Measurements from ENCODE around the gene AIFM3.

AIFM3 gene

DNA sequence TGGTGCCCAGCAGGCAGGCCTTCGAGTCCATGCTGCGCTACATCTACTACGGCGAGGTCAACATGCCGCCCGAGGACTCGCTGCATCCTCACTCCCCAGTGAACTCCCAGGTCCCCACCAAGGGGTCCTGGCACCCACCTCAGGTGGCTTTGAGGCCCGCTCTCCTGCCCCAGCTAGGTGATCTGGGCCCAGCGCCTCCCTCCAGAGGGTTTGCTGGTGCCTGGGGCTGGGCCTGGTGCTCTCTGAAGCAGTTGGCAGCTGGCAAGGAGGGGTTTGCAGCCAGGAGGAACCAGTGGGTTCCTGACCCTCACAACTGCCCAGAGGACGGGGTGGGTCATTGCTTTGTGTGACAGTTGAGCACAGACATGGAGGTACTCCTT lies 29.0 kb downstream of the AIFM3 start:
- Histone ChIP-seq H3K27me3 (ENCODE audit: control insufficient read depth in 1 of 2, insufficient read depth in 2 of 2, low read length in 2 of 2) (no peaks in the 10 kb centered on the region), H3K4me3 (ENCODE audit: low read depth in 1 of 2, low read length in 2 of 2) (no peak overlapping the region), H3K36me3 (ENCODE audit: control insufficient read depth in 1 of 2, insufficient read depth in 2 of 2, low read length in 2 of 2) (peaks cover 18 to 80% of the 10 kb centered on the region in 2 donors), H3K9me3 (ENCODE audit: control insufficient read depth in 1 of 2, low read length in 2 of 2) (no peaks in the 10 kb centered on the region), H3K9ac (ENCODE audit: low read depth in 1 of 2, low read length in 2 of 2) (no peak overlapping the region), H3K4me1 (ENCODE audit: control insufficient read depth in 1 of 2, insufficient read depth in 2 of 2, low read length in 2 of 2) (peaks cover 12 to 16% of the 10 kb centered on the region in 2 donors), H3K27ac (ENCODE audit: low read depth, low read length) (no peak overlapping the region)

DNA sequence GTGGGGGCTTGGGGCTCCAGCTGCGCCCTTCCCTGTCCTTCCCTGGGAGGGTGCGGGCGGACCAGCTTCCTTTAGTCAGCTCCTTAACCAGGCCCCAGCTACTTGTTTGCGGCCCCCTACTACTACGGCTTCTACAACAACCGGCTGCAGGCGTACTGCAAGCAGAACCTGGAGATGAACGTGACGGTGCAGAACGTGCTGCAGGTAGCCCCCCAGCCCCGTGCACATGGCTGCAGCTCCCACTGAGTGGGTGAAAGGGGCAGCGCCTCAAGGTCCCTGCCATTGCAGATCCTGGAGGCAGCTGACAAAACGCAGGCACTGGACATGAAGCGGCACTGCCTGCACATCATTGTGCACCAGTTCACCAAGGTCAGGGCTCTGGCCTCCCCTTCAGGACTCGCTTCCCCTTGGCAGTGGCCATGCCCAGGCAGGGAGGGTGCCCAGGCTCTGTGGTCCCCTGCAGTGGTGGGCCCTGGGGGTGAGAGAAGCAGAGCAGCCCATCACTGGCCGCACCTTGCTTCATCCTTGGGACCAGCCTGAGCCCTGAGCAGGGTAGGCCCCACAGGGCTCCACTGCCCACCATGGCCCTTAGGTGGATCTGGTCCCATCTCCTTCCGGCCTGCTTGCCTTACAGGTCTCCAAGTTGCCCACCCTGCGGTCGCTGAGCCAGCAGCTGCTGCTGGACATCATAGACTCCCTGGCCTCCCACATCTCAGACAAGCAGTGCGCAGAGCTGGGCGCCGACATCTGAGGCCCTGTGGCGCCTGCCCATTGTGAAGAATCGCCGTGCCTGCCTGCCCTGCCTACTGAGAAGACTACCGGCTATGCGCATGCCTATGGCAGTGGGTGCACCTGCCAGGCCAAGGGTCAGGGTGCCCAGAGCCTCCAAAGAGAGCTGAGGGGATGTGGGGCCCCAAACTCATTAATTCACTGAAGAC lies 29.8 kb downstream of the AIFM3 start:
- H3K9me3 ChIP-seq (ENCODE audit: control insufficient read depth in 1 of 2, low read length in 2 of 2) = no peaks in the 10 kb centered on the region
- H3K27ac ChIP-seq (ENCODE audit: low read depth, low read length) = no peak overlapping the region
- H3K27me3 ChIP-seq (ENCODE audit: control insufficient read depth in 1 of 2, insufficient read depth in 2 of 2, low read length in 2 of 2) = no peaks in the 10 kb centered on the region
- peaks cover 15 to 71% of the 10 kb centered on the region in 2 donors for H3K36me3 ChIP-seq (ENCODE audit: control insufficient read depth in 1 of 2, insufficient read depth in 2 of 2, low read length in 2 of 2)
- no peak overlapping the region for H3K4me3 ChIP-seq (ENCODE audit: low read depth in 1 of 2, low read length in 2 of 2)
- peaks cover 12 to 22% of the 10 kb centered on the region in 2 donors for H3K4me1 ChIP-seq (ENCODE audit: control insufficient read depth in 1 of 2, insufficient read depth in 2 of 2, low read length in 2 of 2)
- H3K9ac ChIP-seq (ENCODE audit: low read depth in 1 of 2, low read length in 2 of 2) = no peak overlapping the region

DNA sequence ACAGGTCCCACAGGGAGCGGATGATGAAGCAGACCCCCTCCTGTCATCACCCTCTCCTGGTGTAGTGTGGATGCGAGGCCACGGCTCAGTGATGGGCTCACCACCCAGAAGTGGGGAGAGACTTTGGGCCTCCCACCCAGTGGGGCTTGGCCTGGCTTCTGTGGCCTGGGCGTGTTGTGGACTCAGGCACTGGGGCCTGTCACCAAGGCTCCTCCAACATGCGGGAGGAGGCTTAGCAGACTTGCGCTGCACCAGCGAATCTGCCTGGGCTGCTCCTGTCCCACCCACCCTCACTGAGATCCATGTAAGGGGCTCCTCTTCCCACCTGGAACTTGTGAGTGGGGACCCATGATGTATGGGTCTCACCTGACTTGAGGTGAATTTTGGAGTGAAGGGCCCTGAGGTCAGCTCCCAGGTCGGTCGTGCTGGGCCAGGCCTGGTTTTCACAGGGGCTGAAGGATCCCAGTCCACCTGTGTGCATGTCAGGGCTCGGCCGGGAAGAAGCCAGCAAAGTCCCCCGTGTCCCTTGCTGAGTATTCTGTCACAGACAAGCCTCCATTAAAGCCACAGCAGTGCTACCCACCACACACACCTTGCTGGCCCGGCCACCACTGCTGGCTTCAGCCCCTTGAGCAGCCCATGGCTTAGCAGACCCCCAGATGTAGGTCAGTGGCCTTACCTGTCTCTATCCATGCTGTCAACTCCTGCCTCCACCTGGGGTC lies 30.6 kb downstream of the AIFM3 start:
- H3K9me3 ChIP-seq (ENCODE audit: control insufficient read depth in 1 of 2, low read length in 2 of 2) = no peaks in the 10 kb centered on the region
- H3K36me3 ChIP-seq (ENCODE audit: control insufficient read depth in 1 of 2, insufficient read depth in 2 of 2, low read length in 2 of 2) = peaks cover 8 to 63% of the 10 kb centered on the region in 2 donors
- H3K27me3 ChIP-seq (ENCODE audit: control insufficient read depth in 1 of 2, insufficient read depth in 2 of 2, low read length in 2 of 2) = no peaks in the 10 kb centered on the region
- H3K9ac ChIP-seq (ENCODE audit: low read depth in 1 of 2, low read length in 2 of 2) = no peak overlapping the region
- H3K4me1 ChIP-seq (ENCODE audit: control insufficient read depth in 1 of 2, insufficient read depth in 2 of 2, low read length in 2 of 2) = peaks cover 12 to 23% of the 10 kb centered on the region in 2 donors
- H3K27ac ChIP-seq (ENCODE audit: low read depth, low read length) = no peak overlapping the region
- no peak overlapping the region for H3K4me3 ChIP-seq (ENCODE audit: low read depth in 1 of 2, low read length in 2 of 2)

DNA sequence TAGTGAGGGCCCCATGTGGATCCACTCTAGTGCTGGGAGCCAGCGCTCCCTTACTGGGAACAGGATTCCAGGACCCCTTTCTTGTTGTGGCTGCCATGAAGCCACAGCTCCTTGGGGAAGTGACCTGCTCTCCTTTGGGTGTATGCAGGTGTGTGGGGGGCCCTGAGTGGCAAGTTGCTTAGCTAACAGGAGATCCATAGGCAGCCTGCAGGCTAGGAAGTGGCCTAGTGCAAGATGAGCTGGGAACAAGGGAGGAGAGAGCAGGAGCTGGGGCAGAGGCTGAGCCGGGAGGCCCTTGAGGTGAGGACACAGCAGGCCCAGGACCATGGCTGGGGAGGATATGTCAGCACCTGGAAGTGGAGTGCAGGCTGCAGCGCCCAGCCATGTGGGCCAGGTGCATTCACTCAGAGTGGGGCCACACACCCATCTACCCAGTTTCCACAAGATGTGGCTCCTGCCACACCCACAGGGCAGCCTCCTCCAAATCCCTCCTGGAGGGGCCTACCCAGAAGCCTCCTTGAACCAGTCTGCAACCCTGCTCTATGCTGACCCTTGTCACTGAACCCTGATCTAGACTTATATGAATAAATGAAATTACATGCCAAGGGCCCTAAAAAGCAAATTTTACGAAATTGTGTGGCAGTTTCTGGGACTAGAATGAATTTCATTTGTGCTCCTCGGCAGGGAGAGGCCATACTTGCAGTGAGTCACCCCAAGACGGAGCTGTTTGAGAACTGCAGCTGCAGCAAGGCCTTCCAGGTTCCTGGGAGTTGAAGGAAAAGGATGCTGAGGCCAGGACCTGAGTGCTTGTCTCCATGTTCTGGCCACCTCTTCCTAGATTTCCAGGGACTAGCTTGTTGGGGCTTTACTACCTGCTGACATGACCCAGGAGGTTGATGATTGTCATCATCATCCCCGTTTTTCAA lies 31.6 kb downstream of the AIFM3 start:
- H3K36me3 ChIP-seq (ENCODE audit: control insufficient read depth in 1 of 2, insufficient read depth in 2 of 2, low read length in 2 of 2) = peaks cover 5 to 53% of the 10 kb centered on the region in 2 donors
- no peak overlapping the region for H3K9ac ChIP-seq (ENCODE audit: low read depth in 1 of 2, low read length in 2 of 2)
- peaks cover 22 to 32% of the 10 kb centered on the region in 2 donors for H3K4me1 ChIP-seq (ENCODE audit: control insufficient read depth in 1 of 2, insufficient read depth in 2 of 2, low read length in 2 of 2)
- H3K4me3 ChIP-seq (ENCODE audit: low read depth in 1 of 2, low read length in 2 of 2) = no peak overlapping the region
- no peaks in the 10 kb centered on the region for H3K9me3 ChIP-seq (ENCODE audit: control insufficient read depth in 1 of 2, low read length in 2 of 2)
- H3K27ac ChIP-seq (ENCODE audit: low read depth, low read length) = no peak overlapping the region
- H3K27me3 ChIP-seq (ENCODE audit: control insufficient read depth in 1 of 2, insufficient read depth in 2 of 2, low read length in 2 of 2) = no peaks in the 10 kb centered on the region

DNA sequence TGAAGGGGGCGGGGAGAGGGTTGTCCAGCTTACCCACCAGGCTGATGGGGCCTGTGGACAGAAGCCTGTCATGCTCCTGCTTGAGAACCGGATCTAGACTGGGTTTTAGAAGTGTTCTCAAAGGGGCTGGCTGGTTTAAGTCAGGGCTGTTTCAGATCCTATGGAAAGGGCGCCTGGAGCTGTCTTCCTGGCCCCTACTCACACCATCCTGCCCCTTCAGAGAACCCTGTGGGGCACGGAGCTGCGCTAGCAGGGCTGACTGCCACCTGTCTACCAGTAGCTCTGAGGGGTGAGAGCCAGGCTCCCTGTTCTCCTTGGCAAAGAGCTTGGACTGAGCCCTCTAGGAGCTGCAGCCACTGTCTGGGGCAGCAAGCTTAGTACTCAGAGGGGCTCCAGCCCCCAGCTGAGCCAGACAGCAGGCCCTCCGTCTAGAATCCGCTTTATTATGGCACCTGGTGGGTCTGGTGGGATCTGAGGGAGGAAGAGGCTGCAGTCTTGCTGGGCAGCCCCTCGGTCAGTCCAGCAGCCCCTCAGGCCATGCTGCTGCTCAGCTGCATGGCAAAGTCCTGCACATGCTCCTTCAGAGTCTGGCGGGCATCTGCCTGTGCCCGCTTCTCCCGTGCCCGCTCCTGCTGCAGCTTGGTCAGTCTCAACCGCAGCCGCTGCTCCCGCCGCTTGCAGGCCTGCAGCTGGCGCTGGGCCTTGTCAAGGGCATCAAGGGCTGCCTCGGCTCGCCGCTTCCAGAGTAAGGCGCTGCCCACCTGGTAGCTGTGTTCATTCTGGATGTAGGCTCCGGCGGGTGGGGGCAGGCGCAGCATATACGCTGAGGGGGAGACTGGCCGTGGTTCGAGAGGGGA lies 32.5 kb downstream of the AIFM3 start:
- Histone ChIP-seq H3K27ac (ENCODE audit: low read depth, low read length) (no peak overlapping the region), H3K4me3 (ENCODE audit: low read depth in 1 of 2, low read length in 2 of 2) (no peak overlapping the region), H3K9ac (ENCODE audit: low read depth in 1 of 2, low read length in 2 of 2) (no peak overlapping the region)

DNA sequence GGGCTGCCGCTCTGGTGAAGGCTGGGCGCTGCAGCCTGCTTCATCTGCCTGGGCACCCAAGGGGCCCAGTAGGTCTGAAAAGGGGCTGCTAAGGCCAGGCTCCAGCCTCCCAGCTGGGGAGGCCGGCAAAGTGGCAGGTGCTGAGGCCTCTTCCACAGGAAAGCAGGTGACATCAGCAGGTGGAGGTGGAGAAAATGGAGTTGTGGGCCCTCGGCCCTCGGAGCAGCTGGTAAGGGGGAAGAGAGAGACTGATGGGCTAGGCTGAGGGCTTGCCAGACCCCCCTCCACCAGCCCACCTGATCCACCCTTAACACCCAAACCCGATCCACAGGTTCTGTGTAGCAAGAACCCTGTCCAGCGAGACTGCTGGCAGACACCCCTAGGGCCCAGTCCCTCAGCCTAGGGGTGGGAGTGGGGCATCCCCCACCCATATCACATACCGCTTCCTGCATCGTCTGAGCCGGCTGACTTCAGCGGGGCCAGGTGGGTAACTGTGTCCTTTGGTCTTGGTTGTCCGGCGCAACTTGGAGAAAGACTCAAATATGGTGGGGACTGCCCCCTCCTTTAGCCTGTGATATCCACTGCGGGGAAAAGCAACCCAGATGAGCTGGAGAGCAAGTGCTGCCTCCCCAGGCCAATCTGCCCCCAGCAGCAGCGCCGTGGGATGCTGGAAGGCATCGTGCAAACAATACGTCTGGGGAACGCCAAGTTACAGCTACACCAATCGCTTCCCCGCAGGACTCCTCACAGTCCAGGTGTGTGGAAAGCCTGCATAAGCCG lies 33.3 kb downstream of the AIFM3 start:
- peak overlapping the region; percentile 93 to 94 for H3K9ac ChIP-seq (ENCODE audit: low read depth in 1 of 2, low read length in 2 of 2)
- no peak overlapping the region for H3K27ac ChIP-seq (ENCODE audit: low read depth, low read length)
- H3K9me3 ChIP-seq (ENCODE audit: control insufficient read depth in 1 of 2, low read length in 2 of 2) = no peaks in the 10 kb centered on the region
- H3K4me3 ChIP-seq (ENCODE audit: low read depth in 1 of 2, low read length in 2 of 2) = peak overlapping the region; percentile 89 to 93
- H3K36me3 ChIP-seq (ENCODE audit: control insufficient read depth in 1 of 2, insufficient read depth in 2 of 2, low read length in 2 of 2) = peaks cover 5 to 42% of the 10 kb centered on the region in 2 donors
- peaks cover 25 to 36% of the 10 kb centered on the region in 2 donors for H3K4me1 ChIP-seq (ENCODE audit: control insufficient read depth in 1 of 2, insufficient read depth in 2 of 2, low read length in 2 of 2)
- H3K27me3 ChIP-seq (ENCODE audit: control insufficient read depth in 1 of 2, insufficient read depth in 2 of 2, low read length in 2 of 2) = no peaks in the 10 kb centered on the region

More for the DNA sequence above, 32.5 kb downstream of the AIFM3 start:
- Histone ChIP-seq H3K4me1 (ENCODE audit: control insufficient read depth in 1 of 2, insufficient read depth in 2 of 2, low read length in 2 of 2) (peaks cover 25 to 36% of the 10 kb centered on the region in 2 donors), H3K36me3 (ENCODE audit: control insufficient read depth in 1 of 2, insufficient read depth in 2 of 2, low read length in 2 of 2) (peaks cover 5 to 47% of the 10 kb centered on the region in 2 donors), H3K9me3 (ENCODE audit: control insufficient read depth in 1 of 2, low read length in 2 of 2) (no peaks in the 10 kb centered on the region), H3K27me3 (ENCODE audit: control insufficient read depth in 1 of 2, insufficient read depth in 2 of 2, low read length in 2 of 2) (no peaks in the 10 kb centered on the region)

DNA sequence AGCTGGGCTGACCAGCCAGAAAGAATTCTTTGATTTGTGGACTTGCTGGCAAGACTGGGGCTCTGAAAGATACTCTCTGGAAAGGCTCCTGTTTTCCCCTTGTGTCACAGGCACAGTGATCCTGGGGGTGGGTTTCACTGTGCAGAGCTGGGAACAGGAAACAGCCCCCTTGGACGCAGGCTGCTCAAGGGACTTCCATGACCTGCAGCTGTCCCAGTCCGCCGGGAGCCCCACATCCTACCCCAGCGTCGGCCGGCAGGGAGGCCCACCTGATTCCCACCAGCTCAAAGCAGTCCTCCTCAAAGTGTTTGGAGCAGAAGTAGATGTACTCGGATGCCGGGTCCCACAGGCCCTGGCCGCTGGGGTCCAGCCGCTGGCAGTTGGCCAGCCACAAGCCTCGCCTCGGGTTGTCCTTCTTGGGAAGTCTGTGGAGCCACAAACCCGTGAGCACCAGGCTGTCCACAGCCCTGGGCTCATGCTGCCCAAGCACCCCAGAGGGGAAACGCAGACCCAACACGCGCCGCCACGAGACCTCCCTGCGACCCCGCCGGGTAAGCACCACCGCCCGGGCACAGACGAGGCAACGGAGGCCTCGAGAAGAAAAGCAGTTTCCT lies 34.0 kb downstream of the AIFM3 start:
- Histone ChIP-seq H3K9me3 (ENCODE audit: control insufficient read depth in 1 of 2, low read length in 2 of 2) (no peaks in the 10 kb centered on the region), H3K27me3 (ENCODE audit: control insufficient read depth in 1 of 2, insufficient read depth in 2 of 2, low read length in 2 of 2) (no peaks in the 10 kb centered on the region), H3K27ac (ENCODE audit: low read depth, low read length) (peak overlapping the region; percentile 99), H3K4me1 (ENCODE audit: control insufficient read depth in 1 of 2, insufficient read depth in 2 of 2, low read length in 2 of 2) (peaks cover 25 to 36% of the 10 kb centered on the region in 2 donors), H3K9ac (ENCODE audit: low read depth in 1 of 2, low read length in 2 of 2) (peak overlapping the region; percentile 93 to 94), H3K36me3 (ENCODE audit: control insufficient read depth in 1 of 2, insufficient read depth in 2 of 2, low read length in 2 of 2) (peaks cover 4 to 39% of the 10 kb centered on the region in 2 donors), H3K4me3 (ENCODE audit: low read depth in 1 of 2, low read length in 2 of 2) (peak overlapping the region; percentile 89 to 93)

DNA sequence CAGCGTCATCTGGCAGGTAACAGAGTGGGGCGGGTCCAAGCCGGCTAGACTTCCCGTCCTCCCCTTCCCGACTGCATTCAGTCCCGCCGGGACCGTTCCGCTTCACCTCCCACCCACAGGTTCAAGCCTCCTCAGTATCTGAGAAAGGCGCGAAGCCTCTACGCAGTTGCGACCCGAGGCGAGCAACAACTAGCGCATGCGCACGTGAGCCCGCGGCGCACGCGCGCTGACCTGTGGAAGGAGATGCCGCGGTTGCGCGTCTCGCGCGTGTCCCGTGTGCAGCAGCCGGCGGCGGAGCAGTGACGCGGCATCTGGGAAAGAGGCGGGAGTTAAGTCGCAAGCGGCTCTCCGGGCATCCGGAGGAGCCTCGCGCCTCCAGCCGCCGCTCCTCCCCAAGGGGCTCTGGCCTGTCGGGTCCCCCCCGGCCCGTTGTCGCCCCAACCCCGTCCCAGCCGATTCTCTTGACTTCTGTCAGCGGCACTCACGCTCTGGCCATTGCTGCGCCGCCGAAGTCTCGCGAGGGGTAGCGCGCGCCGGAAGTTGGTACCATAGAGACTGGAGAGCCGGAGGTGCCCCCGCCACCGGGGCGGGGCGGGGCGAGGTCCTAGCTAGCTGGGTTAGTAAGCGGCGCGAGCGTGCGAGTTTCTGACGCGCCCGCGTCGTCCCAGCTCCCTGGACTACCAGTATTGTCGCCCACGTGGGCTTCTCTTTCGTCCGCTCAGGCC lies 34.7 kb downstream of the AIFM3 start, which contains the start of gene THAP7:
TSS of gene THAP7 (minus strand) at position 518 of the 725 bp plus-strand sequence. CDS start at position 311, 207 bp downstream.
- Histone ChIP-seq H3K36me3 (ENCODE audit: control insufficient read depth in 1 of 2, insufficient read depth in 2 of 2, low read length in 2 of 2) (peaks cover 0 to 32% of the 10 kb centered on the region in 2 donors), H3K27me3 (ENCODE audit: control insufficient read depth in 1 of 2, insufficient read depth in 2 of 2, low read length in 2 of 2) (no peaks in the 10 kb centered on the region), H3K27ac (ENCODE audit: low read depth, low read length) (peak within 1 kb of the TSS; percentile 99), H3K9me3 (ENCODE audit: control insufficient read depth in 1 of 2, low read length in 2 of 2) (no peaks in the 10 kb centered on the region), H3K4me1 (ENCODE audit: control insufficient read depth in 1 of 2, insufficient read depth in 2 of 2, low read length in 2 of 2) (peaks cover 25 to 36% of the 10 kb centered on the region in 2 donors), H3K9ac (ENCODE audit: low read depth in 1 of 2, low read length in 2 of 2) (peak within 1 kb of the TSS; percentile 93 to 94), H3K4me3 (ENCODE audit: low read depth in 1 of 2, low read length in 2 of 2) (peak within 1 kb of the TSS; percentile 89 to 93)

Measured in duodenal mucosa (tissue), 2 donors.